Forelimb muscle (tissue), 1 donor: ENCODE measurements around the gene LIMCH1. TPM values are rescaled to one million over a fixed set of nuclear protein-coding genes. Genes with fewer than 3 reads are reported as not detected.

Experiments used
- DNase-seq: peaks from one replicate; pipeline ENCODE4 v3.0.0-alpha.2; 2013; ENCODE audit warnings: low read depth
- polyA plus RNA-seq: library from polyadenylated mRNA; unstranded; fragments of 120-200 nt; gene quantifications from one replicate; pipeline ENCODE4 v1.2.1, GENCODE V29; 2013; ENCODE audit not compliant: insufficient read length

The LIMCH1 gene
- polyA plus RNA-seq, 1 donor, result 141 TPM

DNA sequence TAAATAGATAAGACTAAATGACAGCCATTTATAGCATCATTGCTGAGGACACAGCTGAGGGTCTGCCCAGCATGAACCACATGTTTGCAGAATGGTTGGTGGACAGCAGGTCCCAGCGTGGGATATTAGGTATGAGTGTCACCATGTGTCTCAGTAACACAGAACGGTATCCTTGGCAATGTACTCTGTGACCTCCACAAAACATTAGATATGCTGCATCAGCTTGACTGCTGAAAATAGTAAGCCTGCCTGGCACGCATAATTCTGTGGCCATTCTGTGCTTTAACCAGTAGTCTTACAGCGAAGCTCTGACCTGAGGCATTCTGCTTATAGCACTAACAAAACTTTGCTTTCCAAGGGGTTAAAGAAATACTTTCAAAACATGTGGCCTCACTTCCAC lies 32.0 kb downstream of the LIMCH1 start:
- DNase-seq, result no peak

DNA sequence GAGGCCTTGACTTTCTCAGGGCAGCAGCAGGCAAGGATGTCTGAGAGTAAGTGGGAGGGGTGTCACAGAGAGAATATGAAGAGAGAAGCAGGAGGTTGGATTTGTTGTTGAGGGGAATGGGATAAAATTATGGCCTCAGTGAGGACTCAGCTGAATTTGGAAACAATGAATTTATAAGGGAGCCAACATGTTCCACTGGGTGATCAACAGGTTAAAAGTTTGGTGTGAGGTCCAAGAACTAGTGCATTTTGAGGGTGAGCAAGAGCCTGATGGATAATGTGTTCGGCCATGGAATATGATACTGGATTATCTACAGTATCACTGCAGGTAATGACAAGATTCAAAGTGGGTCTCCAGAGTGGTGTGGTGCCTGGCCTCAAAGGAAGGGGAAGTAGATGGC lies 33.5 kb downstream of the LIMCH1 start:
- DNase-seq, result no peak

DNA sequence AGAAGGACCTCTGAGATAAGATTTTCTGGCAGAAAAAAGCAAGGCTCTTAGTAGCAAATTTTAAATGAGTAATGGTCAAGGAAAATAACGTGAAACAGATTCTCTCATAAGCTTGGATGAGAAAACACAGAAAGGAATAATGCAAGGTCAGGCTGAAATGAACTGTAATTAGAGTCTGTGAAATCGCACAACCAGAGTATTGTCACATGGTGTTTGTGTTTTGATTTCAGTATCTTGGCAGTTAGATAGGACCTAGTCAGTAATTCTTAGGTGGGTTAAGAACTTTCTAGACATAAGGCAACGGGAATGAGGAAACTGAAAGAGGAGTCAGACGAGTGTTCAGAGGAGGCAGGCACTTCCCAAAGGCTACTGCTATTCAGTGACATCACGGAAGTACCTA lies 34.6 kb downstream of the LIMCH1 start:
- DNase-seq, result peak; percentile 35

DNA sequence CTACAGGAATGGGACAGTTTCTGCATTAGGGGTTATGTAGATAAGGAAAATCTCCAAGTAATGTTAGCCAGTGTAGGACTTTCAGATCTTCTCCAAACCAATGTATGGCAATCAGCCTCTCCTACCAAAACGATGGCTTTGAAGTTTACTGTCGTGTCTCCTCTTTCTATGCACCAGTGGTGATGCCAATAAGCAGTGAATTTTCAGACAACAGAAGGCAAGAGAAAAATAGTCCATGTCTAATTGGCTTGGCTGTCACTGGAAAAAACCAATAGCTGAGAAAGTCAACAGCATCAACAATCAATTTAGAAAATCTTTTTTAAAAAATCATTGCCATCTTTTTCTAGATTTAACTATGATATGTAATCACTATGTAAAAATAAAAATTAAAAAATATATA lies 35.0 kb downstream of the LIMCH1 start:
- no peak for DNase-seq

DNA sequence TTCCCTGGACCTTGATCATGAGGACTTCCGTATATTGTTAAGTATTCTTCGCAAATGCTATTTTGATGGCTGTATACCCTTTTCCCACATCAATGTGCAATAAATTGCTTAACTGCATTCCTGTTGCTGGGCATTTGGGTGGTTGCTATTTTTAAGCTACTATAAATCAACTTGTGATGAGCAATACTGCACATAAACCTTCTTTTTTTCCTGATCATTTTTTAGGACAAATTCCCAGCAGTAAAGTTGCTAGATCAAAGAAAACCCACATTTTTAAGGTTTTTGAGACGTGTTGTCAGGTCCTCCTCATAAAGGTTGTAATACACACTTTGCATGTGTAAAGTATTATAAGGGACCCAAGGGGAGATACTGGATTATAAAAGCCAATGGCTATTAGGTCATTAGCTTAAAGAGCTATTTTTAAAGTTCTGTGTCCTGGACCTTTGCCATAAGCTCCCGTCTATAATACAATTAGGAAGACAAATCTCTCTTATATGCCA lies 35.6 kb downstream of the LIMCH1 start:
- no peak for DNase-seq

DNA sequence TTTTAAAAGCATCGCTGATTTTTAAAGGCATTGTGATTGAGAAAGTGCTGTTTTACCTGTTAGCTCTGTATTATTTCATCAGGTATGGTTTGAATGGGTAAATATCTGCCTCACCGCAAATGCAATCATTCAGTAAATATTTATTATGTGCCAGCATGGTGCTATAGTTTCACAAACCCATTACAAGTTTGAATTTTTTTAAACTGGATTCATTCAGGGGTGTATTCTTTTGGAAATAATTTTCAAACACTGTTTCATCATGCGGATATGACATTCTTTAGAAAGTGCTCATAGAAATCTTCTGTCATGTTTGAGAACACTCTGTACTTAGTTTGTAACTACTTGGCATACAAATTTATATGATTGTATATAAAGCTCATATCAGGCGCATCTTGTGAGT lies 37.2 kb downstream of the LIMCH1 start:
- no peak for DNase-seq

DNA sequence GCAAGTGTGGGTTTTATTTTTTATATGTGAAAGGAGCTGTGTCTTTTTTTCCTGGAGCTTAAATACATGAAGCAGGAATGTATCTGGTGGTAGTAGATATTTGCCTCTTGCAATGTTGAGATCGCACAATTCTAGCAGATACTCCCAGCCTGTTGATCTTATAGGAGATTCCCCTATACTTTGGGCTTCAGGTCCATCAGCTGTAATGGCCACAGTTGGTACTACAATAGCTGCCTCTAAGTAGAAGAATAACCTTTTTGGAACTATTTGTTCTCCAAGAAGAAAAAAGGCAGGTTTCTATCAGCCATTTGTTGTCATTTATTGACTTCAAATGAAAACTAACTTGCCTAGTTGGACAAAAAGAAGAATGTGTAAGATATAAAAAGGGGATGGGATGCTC lies 37.7 kb downstream of the LIMCH1 start:
- DNase-seq, result no peak

DNA sequence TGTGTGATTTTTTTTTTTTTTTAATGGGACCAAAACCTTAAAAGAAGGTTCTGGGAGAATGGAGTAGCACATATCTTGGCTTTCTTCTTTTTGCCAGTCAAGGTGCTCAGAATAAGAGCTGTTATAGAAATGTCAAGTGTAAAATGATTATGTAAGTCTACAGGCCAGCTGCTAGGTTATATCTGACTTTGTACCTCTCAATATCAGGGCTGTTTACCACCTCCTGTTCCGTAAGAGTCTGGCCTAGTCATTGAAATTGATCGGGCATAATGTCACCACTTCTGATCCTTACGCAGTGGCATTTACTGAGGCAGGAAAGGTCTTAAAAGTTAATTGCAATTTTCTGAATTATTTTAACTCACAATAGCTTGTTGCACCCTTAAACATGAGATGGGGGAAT lies 41.1 kb downstream of the LIMCH1 start:
- no peak for DNase-seq

DNA sequence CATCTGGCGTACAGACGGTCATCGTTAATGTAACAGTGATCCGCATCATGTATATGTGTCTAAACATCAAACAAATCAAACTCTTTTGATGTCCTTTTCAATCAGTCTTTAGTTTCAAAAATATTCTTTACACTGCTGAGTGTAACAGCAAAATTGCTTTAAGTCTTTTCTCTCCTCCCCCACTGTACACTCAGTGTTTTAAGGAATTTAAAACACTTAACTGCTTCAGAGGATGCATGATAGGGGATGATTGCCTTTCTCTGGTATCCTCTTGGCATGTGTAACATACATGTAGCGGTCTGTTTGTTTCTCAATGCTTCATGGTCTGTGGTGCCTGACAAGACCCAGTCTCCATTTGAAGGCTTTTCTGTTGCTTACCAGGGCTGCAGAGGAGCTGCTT lies 41.6 kb downstream of the LIMCH1 start:
- no peak for DNase-seq

DNA sequence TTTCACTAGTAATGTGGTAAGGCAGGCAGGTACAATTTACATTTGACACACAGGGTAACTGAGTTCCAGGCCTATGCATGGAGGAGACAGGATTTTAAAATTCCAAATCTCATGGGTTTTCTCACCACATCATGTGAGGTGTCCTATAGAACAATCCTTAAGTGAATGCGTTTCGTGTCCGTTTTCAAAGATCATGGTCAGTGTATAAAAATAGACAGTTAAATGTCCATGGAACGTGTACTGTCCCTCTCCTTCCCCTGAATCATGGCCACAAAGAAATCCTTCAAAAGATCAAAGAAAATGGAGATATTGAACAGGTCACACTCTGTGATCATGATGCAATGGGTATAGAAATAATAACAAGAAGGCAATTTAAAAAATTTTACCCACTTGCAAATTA lies 42.0 kb downstream of the LIMCH1 start:
- DNase-seq, result no peak

DNA sequence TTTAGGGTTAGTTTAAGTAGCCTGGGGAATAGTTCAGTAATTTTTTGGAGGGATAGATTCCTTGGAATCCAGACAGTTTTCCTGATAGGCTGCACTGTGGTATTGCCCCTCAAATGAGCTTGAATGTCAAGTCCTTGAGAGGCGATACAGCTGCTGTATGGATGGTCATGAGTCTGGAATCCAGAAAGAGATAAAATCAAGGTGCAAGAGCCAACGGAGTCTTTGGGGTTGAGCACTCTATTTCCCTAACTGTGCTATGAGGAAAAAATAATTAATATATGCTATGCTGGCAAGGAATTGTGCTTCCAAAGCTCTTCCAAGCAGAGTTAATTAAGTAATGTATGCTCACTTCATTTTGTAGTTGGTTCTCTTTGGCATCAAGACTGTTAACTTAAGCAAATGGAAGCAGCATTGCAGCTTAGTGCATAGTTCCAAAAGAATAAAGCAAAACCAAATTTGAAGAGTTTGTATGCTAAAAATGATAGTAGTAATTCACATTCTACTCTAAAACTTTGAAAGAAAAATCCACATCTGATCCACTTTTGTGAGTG lies 48.8 kb downstream of the LIMCH1 start:
- DNase-seq, result no peak

DNA sequence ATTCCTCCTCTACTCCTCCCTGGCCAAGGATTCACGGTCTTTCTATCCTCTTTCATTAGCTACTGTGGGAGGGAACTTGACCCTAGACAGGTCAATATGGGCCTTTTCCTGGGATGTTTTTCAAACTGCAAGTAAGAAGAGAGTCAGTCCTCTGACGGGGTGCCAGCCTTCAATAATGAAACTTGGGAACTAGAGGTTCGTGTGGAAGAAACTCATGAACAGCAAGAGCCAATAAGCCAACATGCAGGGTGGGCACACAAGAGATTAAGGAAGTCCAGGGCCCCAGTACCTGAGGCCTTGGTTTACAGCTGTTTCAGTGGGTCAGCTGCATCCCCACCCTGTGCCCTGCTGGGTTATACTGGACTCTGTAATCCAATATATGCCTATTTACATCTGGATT lies 49.3 kb downstream of the LIMCH1 start:
- DNase-seq, result no peak

DNA sequence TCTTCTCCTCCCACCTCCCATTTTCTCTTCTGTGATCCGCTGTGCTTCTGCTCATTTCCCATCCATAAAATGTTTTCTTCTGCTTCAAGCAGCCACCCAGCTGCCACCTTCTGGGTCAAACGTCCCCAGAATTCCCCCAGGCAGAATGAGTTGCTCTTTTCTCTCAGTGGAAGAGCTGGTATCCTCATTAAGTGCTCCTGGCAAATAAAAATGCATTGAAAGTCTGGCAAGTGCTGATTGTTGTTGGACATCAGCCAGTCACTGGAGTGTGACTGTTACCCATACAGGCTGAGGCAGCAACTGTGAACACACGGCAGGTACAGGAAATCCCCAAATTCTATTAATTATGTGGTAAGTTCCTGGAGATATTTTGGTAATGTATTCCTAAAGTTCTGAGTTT lies 52.6 kb downstream of the LIMCH1 start:
- DNase-seq, result no peak

DNA sequence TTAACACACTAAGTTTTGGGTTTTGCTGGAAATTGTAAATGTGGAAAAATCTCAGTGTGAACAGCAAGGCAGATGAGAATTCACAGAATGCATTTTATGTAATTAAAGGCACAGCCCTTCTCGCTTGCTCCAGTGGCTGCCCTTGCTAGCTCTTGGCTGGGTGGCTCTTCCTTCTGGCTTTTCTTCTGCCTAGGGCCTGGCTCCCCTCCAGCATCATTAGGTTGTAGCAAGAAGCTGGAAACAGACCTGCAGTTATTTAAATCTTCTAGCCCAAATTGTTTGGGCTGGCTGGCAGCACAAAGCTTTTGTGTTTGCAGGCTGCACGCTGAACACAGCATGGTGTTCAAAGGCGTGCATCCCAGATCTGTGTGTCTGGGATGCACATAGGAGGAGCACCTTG lies 56.5 kb downstream of the LIMCH1 start:
- DNase-seq, result no peak

DNA sequence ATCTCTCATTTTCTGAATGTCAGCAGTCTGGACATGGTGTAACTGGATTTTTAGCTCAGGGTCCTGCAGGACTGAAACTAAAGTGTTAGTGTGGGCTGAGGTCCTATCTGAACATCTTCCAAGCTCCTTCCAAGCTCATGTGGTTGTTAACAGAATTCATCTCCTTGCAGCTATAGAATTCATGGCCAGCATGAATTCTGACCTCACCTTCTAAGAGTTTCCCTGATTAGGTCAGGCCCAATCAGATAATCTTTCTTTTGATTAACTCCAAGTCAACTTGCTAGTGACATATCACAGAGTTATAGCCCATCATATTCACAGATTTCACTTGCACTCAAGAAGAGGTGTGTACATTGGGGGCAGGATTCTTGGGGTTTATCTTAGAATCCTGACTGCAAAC lies 59.5 kb downstream of the LIMCH1 start:
- no peak for DNase-seq

DNA sequence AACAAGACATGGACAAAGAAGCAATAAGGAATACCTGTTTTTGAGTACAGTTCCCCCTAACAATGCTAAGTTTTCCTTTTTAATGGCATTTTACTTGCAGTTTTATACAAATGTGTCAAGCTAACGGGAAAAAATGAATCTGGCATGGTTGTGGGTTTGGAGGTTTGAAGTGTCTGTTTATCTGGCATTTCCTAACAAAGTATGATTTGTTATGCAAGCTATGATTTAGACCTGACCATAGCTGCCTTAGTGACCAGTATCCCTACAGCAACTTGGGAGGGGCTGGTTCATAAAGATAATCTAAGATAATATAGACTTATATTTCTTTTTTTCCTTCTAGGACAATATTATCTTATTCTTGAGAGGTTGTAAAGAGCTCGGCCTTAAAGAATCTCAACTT lies 60.6 kb downstream of the LIMCH1 start:
- no peak for DNase-seq

DNA sequence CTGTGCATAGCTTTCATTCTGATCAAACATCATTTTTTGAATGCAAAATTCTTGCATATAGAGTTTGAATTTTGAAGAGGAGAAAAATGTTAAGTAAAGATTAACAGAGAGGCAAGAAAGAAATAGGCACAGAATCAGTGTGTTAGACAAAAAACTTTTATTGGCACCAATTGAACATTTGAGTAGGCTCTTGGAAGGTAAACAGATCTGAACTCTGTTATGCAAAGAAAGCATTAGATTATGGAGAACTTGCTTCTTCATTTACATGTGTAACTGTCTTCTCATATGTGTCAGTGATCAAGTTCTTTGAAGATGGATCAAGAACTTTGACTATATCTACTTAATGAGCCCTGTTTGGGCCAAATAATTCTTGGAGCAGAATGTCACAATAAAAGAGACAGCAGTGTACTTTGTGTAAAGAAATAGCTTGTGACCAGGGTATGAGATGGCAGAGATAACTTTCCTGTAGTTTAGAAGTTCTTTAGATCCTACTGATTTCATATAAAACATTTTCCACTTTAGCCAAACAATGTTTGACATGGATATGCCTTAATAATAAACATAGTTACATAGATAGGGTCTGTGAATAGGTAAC lies 61.3 kb downstream of the LIMCH1 start:
- no peak for DNase-seq

DNA sequence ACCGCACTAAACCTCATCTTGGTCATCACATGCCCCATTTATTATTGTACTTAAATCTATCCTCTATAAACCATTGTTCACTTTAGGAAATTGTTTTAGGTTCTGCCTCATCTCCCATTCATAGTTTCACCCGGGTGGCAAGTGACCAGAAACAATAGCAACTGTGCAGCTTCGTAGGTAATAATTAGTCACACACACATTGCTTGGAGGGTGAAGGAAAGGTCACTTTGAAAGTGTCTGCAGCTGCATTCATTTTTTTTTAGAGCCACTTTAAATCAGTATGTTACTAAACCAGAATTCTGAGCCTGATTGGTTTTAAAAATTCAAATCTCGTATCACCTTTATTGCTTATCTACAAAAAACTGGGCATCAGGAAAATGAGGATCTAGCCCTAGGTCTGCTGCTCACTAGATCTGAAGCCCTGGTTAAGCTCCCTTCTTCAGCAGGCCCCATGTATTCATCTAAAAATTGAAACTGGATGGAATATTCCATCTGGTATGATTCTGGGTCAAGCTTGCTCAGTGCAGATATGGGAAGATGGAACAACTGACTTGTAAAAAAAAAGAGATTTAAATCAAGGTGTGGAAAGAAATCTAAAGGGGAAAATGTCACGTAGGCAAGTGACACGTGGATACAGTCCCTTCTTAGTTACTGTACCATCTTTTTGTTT lies 62.4 kb downstream of the LIMCH1 start:
- DNase-seq, result no peak

DNA sequence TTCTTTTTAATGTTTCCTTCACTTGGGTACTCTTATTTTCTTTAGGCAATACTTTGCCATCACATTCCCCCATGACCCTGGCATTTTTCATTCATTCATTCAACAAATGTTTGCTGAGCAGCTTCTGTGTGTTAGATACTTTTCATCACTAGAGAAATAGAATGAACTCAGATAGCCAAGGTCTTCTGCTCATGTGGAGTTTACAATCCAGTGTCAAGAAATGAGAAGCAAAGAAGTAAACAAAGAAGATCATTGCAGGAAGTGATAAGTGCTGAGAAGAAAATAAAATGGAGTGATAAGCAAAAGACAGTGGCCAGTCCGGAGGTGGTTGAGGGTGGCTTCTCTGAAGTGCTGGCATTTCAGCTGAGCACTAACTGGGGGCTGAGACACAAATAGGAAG lies 63.1 kb downstream of the LIMCH1 start:
- no peak for DNase-seq

DNA sequence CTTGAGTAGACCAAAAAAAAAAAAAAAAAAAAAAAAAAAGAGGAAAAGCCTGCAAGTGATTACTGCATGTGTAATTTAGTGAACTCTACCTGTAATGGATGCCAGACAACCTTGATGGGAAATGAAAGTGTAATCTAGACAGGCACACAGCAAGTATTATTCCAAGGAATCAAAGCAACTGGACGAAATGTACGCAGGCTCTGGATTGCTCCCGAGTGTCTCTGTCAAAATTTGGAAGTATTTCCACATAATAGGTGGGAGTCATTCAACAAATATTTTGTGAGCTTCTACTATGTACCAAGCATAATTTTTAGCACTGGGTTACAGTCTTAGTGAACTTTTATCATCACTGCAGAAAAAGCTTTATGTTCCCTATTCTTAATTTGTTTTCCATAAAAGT lies 64.2 kb downstream of the LIMCH1 start:
- DNase-seq, result no peak

DNA sequence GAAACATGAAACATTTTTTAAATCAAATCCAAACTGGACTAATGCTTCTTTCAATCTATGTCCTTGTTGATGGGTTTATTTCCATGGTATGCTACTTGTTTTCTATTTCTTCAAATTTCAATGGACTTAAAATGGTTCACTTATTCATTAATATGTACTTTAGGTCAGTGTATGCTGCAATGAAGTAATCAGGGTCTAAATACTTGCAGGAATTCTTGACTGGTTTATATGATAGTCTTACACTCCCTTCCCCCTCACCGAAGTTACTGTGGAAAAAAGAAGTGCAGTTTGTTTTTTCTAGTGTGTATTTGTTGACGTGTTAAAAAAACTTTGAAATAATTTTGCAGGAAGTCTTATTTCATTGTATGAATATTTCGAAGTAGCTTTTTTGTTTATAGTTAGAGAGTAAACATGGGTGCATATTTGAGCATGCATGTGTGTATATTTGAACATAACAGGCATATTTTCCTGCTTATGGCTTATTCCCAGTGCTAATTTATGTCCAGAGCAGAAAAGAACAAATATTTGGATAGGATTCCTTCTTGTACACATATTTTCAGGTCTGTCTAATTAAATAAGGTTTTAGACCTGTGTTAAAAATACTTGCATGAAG lies 65.0 kb downstream of the LIMCH1 start:
- DNase-seq, result no peak

DNA sequence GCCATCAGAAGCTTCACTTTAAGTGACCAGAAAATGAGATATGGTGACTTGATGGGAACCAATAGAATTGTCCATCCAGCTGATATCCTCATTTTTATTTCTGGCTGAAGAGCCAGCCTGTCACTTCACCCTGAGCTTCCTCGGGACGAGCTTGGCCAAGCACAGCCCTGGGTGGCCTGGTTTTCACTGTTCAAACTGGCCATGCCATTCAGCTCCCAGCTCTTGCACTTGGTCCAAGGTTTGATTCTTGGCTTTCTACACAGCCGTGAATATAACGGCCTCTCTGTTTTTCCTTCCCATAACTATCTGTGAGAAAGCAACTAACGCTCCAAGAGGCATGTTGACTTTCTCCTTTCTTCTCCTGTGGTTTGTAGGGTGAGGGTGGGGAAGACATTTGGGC lies 71.9 kb downstream of the LIMCH1 start:
- DNase-seq, result no peak

DNA sequence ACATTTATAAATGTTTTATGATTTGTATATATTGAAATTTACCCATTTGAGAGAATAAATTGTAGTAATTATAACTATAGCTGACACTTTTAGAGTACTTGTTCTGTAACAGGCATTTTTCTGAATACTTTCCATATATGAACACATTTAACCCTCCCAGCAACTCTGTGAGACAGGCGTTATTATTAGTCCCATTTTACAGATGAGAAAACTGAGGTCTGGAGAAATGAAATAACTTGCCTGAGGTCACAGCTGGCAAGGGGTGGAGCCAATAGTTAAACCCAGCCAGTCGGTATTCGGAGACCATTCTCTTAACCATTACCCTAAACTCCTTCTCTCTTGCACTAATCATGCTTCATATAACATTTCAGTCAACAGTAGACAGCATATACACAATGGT lies 72.5 kb downstream of the LIMCH1 start:
- no peak for DNase-seq
